Endothelial cell of umbilical vein (primary cell): Measurements from ENCODE around the gene PLA2G15. TPM values are rescaled to one million over a fixed set of nuclear protein-coding genes. Genes with fewer than 3 reads are reported as not detected.

Source experiments
- BruUV-seq: library from RNA; stranded (reverse); fragments of 400-500 nt; replicated peaks from 2 replicates; lab custom pipeline; 2021; lab: Mats Ljungman, UMichigan
- CTCF ChIA-PET: fragments of 300-600, 350-600 bp; sonication (Branson Sonifier 250); formaldehyde crosslinking; loops from one replicate; lab custom pipeline; 2021; ENCODE audit warnings: antibody characterized with exemption, inconsistent platforms; lab: Charles Lee
- POLR2A ChIA-PET: fragments of 300-600, 350-600 bp; sonication (Branson Sonifier 250); formaldehyde crosslinking; loops from one replicate; lab custom pipeline; 2021; ENCODE audit warnings: antibody characterized with exemption, inconsistent platforms; lab: Charles Lee
- DNase-seq: peaks from one replicate; pipeline ENCODE4 v3.0.0-alpha.2; 2011; ENCODE audit warnings: low read depth, low spot score
- FAIRE-seq: peaks from 2 replicates; lab custom pipeline; 2011; peaks lifted over from hg19 to GRCh38; lab: Jason Lieb, UNC
- H2AFZ ChIP-seq: 2 replicates; pipeline ENCODE4 v1.6.0; 2012; ENCODE audit warnings: low read depth, low read length, control low read depth, inconsistent platforms
- H3K27ac ChIP-seq: 2 replicates; pipeline ENCODE4 v1.5.1; 2011; ENCODE audit warnings: low read depth, mild to moderate bottlenecking, control low read depth, low read length, moderate library complexity; ENCODE audit not compliant: insufficient read depth
- H3K27me3 ChIP-seq, 2 experiments: 2 replicates each; pipeline versions ENCODE4 v1.6.0 to v1.6.1; 2011; ENCODE audit warnings: low read length in 2 of 2, mixed read lengths in 1 of 2; ENCODE audit not compliant: control insufficient read depth in 2 of 2, insufficient read depth in 2 of 2
- H3K36me3 ChIP-seq, 2 experiments: 2 replicates in 1 of 2; 3 replicates in 1 of 2; pipeline ENCODE4 v1.5.1; 2011; ENCODE audit warnings: low read length in 2 of 2, mild to moderate bottlenecking in 1 of 2, moderate library complexity in 1 of 2; ENCODE audit not compliant: control insufficient read depth in 2 of 2, insufficient read depth in 2 of 2; ENCODE audit errors: extremely low read depth in 1 of 2
- H3K4me1 ChIP-seq: 3 replicates; pipeline ENCODE4 v1.5.1; 2011; ENCODE audit warnings: mild to moderate bottlenecking, low read length; ENCODE audit not compliant: control insufficient read depth, insufficient read depth; ENCODE audit errors: extremely low read depth
- H3K4me2 ChIP-seq: 2 replicates; pipeline ENCODE4 v1.6.1; 2011; ENCODE audit warnings: low read length, control low read depth, mixed read lengths; ENCODE audit not compliant: insufficient read depth
- H3K4me3 ChIP-seq, 3 experiments: fragments of 200-600 bp in 1 of 3; sonication (generic), shearing (Covaris generic) in 1 of 3; replicated peaks in 1 of 3; 2 replicates each; pipeline ENCODE4 v1.5.1; 2011 to 2016; ENCODE audit warnings: control low read depth in 3 of 3, low read length in 3 of 3, mild to moderate bottlenecking in 2 of 3, inconsistent platforms in 1 of 3, low read depth in 1 of 3, moderate library complexity in 1 of 3; ENCODE audit not compliant: insufficient read depth in 1 of 3
- H3K79me2 ChIP-seq: 2 replicates; pipeline ENCODE4 v1.6.0; 2012; ENCODE audit warnings: low read length, inconsistent platforms; ENCODE audit not compliant: control insufficient read depth, insufficient read depth
- H3K9ac ChIP-seq: replicated peaks from 2 replicates; pipeline ENCODE3; 2011; ENCODE audit warnings: low read length, control low read depth; ENCODE audit not compliant: insufficient read depth; ENCODE audit errors: extremely low read depth
- H3K9me1 ChIP-seq: replicated peaks from 3 replicates; pipeline ENCODE4 v1.6.0; 2011; ENCODE audit warnings: mild to moderate bottlenecking, low read length; ENCODE audit not compliant: control insufficient read depth, insufficient read depth; ENCODE audit errors: extremely low read depth
- H3K9me3 ChIP-seq: replicated peaks from 2 replicates; pipeline ENCODE4 v1.5.1; 2012; ENCODE audit warnings: low read length, inconsistent platforms; ENCODE audit not compliant: control insufficient read depth, insufficient read depth
- H4K20me1 ChIP-seq: replicated peaks from 2 replicates; pipeline ENCODE3; 2011; ENCODE audit warnings: mild to moderate bottlenecking, low read length; ENCODE audit not compliant: control insufficient read depth, insufficient read depth; ENCODE audit errors: extremely low read depth
- EZH2 ChIP-seq: IDR thresholded peaks from 2 replicates; pipeline ENCODE4 v1.6.1; 2012; ENCODE audit warnings: borderline replicate concordance, low read depth, mild to moderate bottlenecking, moderate library complexity, low read length, inconsistent platforms; ENCODE audit not compliant: severe bottlenecking
- FOS ChIP-seq: IDR thresholded peaks from 2 replicates; pipeline ENCODE4 v1.6.1; 2011; ENCODE audit warnings: mild to moderate bottlenecking, low read length, moderate library complexity, borderline replicate concordance; ENCODE audit not compliant: insufficient read depth
- GATA2 ChIP-seq: IDR thresholded peaks from 2 replicates; pipeline ENCODE4 v1.7.0; 2011; ENCODE audit warnings: low read depth, mild to moderate bottlenecking, moderate library complexity, mixed read lengths, low read length; ENCODE audit not compliant: insufficient read length, insufficient read depth
- MAX ChIP-seq: IDR thresholded peaks from 2 replicates; pipeline ENCODE4 v1.6.1; 2011; ENCODE audit not compliant: insufficient read depth, insufficient read length
- MYC ChIP-seq: IDR thresholded peaks from one replicate; pipeline ENCODE4 v1.6.1; 2011; ENCODE audit warnings: mild to moderate bottlenecking, low read depth, low read length
- dilution Hi-C: fragments of 300-500 bp; cut with MboI; formaldehyde crosslinking; loops from one replicate; pipeline ENCODE4 v1.15.0; 2019; ENCODE audit warnings: low sequenced_read_pairs; ENCODE audit not compliant: extremely low pct_ligation_motif_present
- intact Hi-C: fragments of 100-400 bp; cut with micrococcal nuclease; formaldehyde crosslinking; loops from one replicate; pipeline ENCODE4 v1.10.0; 2022
- polyA plus RNA-seq, 4 experiments: library from polyadenylated mRNA; depleted of rRNA in 3 of 4; stranded (reverse) in 3 of 4; unstranded in 1 of 4; fragments of >200 nt; gene quantifications; 2 replicates each; pipeline versions ENCODE4 v1.2.1 to v1.2.3, GENCODE V29; 2011 to 2012; ENCODE audit warnings: missing spikeins in 1 of 4
- total RNA-seq: library from RNA; stranded (reverse); gene quantifications from 2 replicates; pipeline ENCODE4 v1.2.3, GENCODE V29; 2021
- TF ChIP-seq, protein P1 (sequence below), 2 donors: IDR thresholded peaks; 1 replicate in 1 of 2; 2 replicates in 1 of 2; pipeline ENCODE4 v1.5.1; 2011; ENCODE audit warnings: low read length in 2 of 2, mild to moderate bottlenecking in 2 of 2, moderate library complexity in 2 of 2, control low read depth in 1 of 2, inconsistent platforms in 1 of 2, low read depth in 1 of 2; ENCODE audit not compliant: insufficient read depth in 1 of 2; ENCODE audit errors: extremely low read depth in 1 of 2

The PLA2G15 gene
- total and polyA plus RNA-seq, 2 donors (not counting 3 experiments of a cell fraction or from before 2014, with no cell fraction given) = 24.3 to 41.8 TPM

GRCh38 chr16:68283346-68283745 lies 38.2 kb downstream of the PLA2G15 start:
- H3K4me2 ChIP-seq = no peak overlapping the region
- TF ChIP-seq MYC (no peak), FOS (no peak), GATA2 (no peak), EZH2 (no peak), MAX (no peak)
- TF ChIP-seq, protein P1, sequence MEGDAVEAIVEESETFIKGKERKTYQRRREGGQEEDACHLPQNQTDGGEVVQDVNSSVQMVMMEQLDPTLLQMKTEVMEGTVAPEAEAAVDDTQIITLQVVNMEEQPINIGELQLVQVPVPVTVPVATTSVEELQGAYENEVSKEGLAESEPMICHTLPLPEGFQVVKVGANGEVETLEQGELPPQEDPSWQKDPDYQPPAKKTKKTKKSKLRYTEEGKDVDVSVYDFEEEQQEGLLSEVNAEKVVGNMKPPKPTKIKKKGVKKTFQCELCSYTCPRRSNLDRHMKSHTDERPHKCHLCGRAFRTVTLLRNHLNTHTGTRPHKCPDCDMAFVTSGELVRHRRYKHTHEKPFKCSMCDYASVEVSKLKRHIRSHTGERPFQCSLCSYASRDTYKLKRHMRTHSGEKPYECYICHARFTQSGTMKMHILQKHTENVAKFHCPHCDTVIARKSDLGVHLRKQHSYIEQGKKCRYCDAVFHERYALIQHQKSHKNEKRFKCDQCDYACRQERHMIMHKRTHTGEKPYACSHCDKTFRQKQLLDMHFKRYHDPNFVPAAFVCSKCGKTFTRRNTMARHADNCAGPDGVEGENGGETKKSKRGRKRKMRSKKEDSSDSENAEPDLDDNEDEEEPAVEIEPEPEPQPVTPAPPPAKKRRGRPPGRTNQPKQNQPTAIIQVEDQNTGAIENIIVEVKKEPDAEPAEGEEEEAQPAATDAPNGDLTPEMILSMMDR (IDR thresholded peaks at IDR 0.05; ENCODE audit: extremely low read depth in 1 of 2, insufficient read depth in 1 of 2, low read depth in 1 of 2, low read length in 2 of 2) = no peak
- H3K4me3 ChIP-seq = no peak overlapping the region
- dilution Hi-C loops = no loop called here
- no peak for FAIRE-seq
- ChIA-PET CTCF (interaction anchor here (1.8 to 4.0 kb wide), 4 partner anchors 12 to 46 kb away, joined by 5 to 25 read pairs (median 12); partner anchors contain the start of gene SLC7A6), POLR2A (interaction anchor here (1.0 kb wide), 1 partner anchor 8 kb away, joined by 3 read pairs; no protein-coding TSS in a partner anchor)
- no peaks in the 10 kb centered on the region for H3K9me1 ChIP-seq
- DNase-seq = no peak
- no peaks in the 10 kb centered on the region for H3K9me3 ChIP-seq
- H3K79me2 ChIP-seq = peaks cover 53% of the 10 kb centered on the region
- peaks cover 4% of the 10 kb centered on the region in 2 experiments for H3K36me3 ChIP-seq
- H2AFZ ChIP-seq = no peak overlapping the region
- H4K20me1 ChIP-seq = no peaks in the 10 kb centered on the region
- BruUV-seq = no TSS peak
- H3K4me1 ChIP-seq = peaks cover 39% of the 10 kb centered on the region
- intact Hi-C loops = no loop called here
- H3K27me3 ChIP-seq = no peaks in the 10 kb centered on the region
- H3K9ac ChIP-seq = no peak overlapping the region
- H3K27ac ChIP-seq = no peak overlapping the region
